DOHH2 (cell line): ENCODE data around the gene MACROD2.

ENCODE experiments used
- CTCF ChIP-seq: fragments of 200-600 bp; sonication (generic); IDR thresholded peaks from one replicate; pipeline ENCODE4 v1.5.1; 2014; ENCODE audit warnings: antibody characterized with exemption, mild to moderate bottlenecking, low read depth, low read length; ENCODE audit not compliant: poor library complexity, severe bottlenecking
- EZH2phosphoT487 ChIP-seq: fragments of 200-600 bp; sonication (generic); IDR thresholded peaks from 2 replicates; pipeline ENCODE4 v1.6.1; 2017; ENCODE audit warnings: borderline replicate concordance, mild to moderate bottlenecking, antibody characterized with exemption, low read length, moderate library complexity, mixed read lengths

- TF ChIP-seq CTCF (no peak), EZH2phosphoT487 (no peak)
Observed at GRCh38 chr20:15422966-15423365, 1427.7 kb downstream of the MACROD2 start.
